Endothelial cell of umbilical vein (primary cell): ENCODE measurements around the gene PRDM11. TPM values are rescaled to one million over a fixed set of nuclear protein-coding genes. Genes with fewer than 3 reads are reported as not detected.

Source experiments
- BruUV-seq: library from RNA; stranded (reverse); fragments of 400-500 nt; replicated peaks from 2 replicates; lab custom pipeline; 2021; lab: Mats Ljungman, UMichigan
- CTCF ChIA-PET: fragments of 300-600, 350-600 bp; sonication (Branson Sonifier 250); formaldehyde crosslinking; loops from one replicate; lab custom pipeline; 2021; ENCODE audit warnings: antibody characterized with exemption, inconsistent platforms; lab: Charles Lee
- POLR2A ChIA-PET: fragments of 300-600, 350-600 bp; sonication (Branson Sonifier 250); formaldehyde crosslinking; loops from one replicate; lab custom pipeline; 2021; ENCODE audit warnings: antibody characterized with exemption, inconsistent platforms; lab: Charles Lee
- DNase-seq: peaks from one replicate; pipeline ENCODE4 v3.0.0-alpha.2; 2011; ENCODE audit warnings: low read depth, low spot score
- FAIRE-seq: peaks from 2 replicates; lab custom pipeline; 2011; peaks lifted over from hg19 to GRCh38; lab: Jason Lieb, UNC
- H2AFZ ChIP-seq: 2 replicates; pipeline ENCODE4 v1.6.0; 2012; ENCODE audit warnings: low read depth, low read length, control low read depth, inconsistent platforms
- H3K27ac ChIP-seq: 2 replicates; pipeline ENCODE4 v1.5.1; 2011; ENCODE audit warnings: low read depth, mild to moderate bottlenecking, control low read depth, low read length, moderate library complexity; ENCODE audit not compliant: insufficient read depth
- H3K27me3 ChIP-seq, 2 experiments: 2 replicates each; pipeline versions ENCODE4 v1.6.0 to v1.6.1; 2011; ENCODE audit warnings: low read length in 2 of 2, mixed read lengths in 1 of 2; ENCODE audit not compliant: control insufficient read depth in 2 of 2, insufficient read depth in 2 of 2
- H3K36me3 ChIP-seq, 2 experiments: 2 replicates in 1 of 2; 3 replicates in 1 of 2; pipeline ENCODE4 v1.5.1; 2011; ENCODE audit warnings: low read length in 2 of 2, mild to moderate bottlenecking in 1 of 2, moderate library complexity in 1 of 2; ENCODE audit not compliant: control insufficient read depth in 2 of 2, insufficient read depth in 2 of 2; ENCODE audit errors: extremely low read depth in 1 of 2
- H3K4me1 ChIP-seq: 3 replicates; pipeline ENCODE4 v1.5.1; 2011; ENCODE audit warnings: mild to moderate bottlenecking, low read length; ENCODE audit not compliant: control insufficient read depth, insufficient read depth; ENCODE audit errors: extremely low read depth
- H3K4me2 ChIP-seq: 2 replicates; pipeline ENCODE4 v1.6.1; 2011; ENCODE audit warnings: low read length, control low read depth, mixed read lengths; ENCODE audit not compliant: insufficient read depth
- H3K4me3 ChIP-seq, 3 experiments: fragments of 200-600 bp in 1 of 3; sonication (generic), shearing (Covaris generic) in 1 of 3; replicated peaks in 1 of 3; 2 replicates each; pipeline ENCODE4 v1.5.1; 2011 to 2016; ENCODE audit warnings: control low read depth in 3 of 3, low read length in 3 of 3, mild to moderate bottlenecking in 2 of 3, inconsistent platforms in 1 of 3, low read depth in 1 of 3, moderate library complexity in 1 of 3; ENCODE audit not compliant: insufficient read depth in 1 of 3
- H3K79me2 ChIP-seq: 2 replicates; pipeline ENCODE4 v1.6.0; 2012; ENCODE audit warnings: low read length, inconsistent platforms; ENCODE audit not compliant: control insufficient read depth, insufficient read depth
- H3K9ac ChIP-seq: replicated peaks from 2 replicates; pipeline ENCODE3; 2011; ENCODE audit warnings: low read length, control low read depth; ENCODE audit not compliant: insufficient read depth; ENCODE audit errors: extremely low read depth
- H3K9me1 ChIP-seq: replicated peaks from 3 replicates; pipeline ENCODE4 v1.6.0; 2011; ENCODE audit warnings: mild to moderate bottlenecking, low read length; ENCODE audit not compliant: control insufficient read depth, insufficient read depth; ENCODE audit errors: extremely low read depth
- H3K9me3 ChIP-seq: replicated peaks from 2 replicates; pipeline ENCODE4 v1.5.1; 2012; ENCODE audit warnings: low read length, inconsistent platforms; ENCODE audit not compliant: control insufficient read depth, insufficient read depth
- H4K20me1 ChIP-seq: replicated peaks from 2 replicates; pipeline ENCODE3; 2011; ENCODE audit warnings: mild to moderate bottlenecking, low read length; ENCODE audit not compliant: control insufficient read depth, insufficient read depth; ENCODE audit errors: extremely low read depth
- FOS ChIP-seq: IDR thresholded peaks from 2 replicates; pipeline ENCODE4 v1.6.1; 2011; ENCODE audit warnings: mild to moderate bottlenecking, low read length, moderate library complexity, borderline replicate concordance; ENCODE audit not compliant: insufficient read depth
- GATA2 ChIP-seq: IDR thresholded peaks from 2 replicates; pipeline ENCODE4 v1.7.0; 2011; ENCODE audit warnings: low read depth, mild to moderate bottlenecking, moderate library complexity, mixed read lengths, low read length; ENCODE audit not compliant: insufficient read length, insufficient read depth
- POLR2AphosphoS5 ChIP-seq: IDR thresholded peaks from 2 replicates; pipeline ENCODE4 v1.6.1; 2012; ENCODE audit warnings: low read depth, mild to moderate bottlenecking, control low read depth, low read length, moderate library complexity; ENCODE audit not compliant: insufficient read depth
- dilution Hi-C: fragments of 300-500 bp; cut with MboI; formaldehyde crosslinking; loops from one replicate; pipeline ENCODE4 v1.15.0; 2019; ENCODE audit warnings: low sequenced_read_pairs; ENCODE audit not compliant: extremely low pct_ligation_motif_present
- intact Hi-C: fragments of 100-400 bp; cut with micrococcal nuclease; formaldehyde crosslinking; loops from one replicate; pipeline ENCODE4 v1.10.0; 2022
- polyA plus RNA-seq, 4 experiments: library from polyadenylated mRNA; depleted of rRNA in 3 of 4; stranded (reverse) in 3 of 4; unstranded in 1 of 4; fragments of >200 nt; gene quantifications; 2 replicates each; pipeline versions ENCODE4 v1.2.1 to v1.2.3, GENCODE V29; 2011 to 2012; ENCODE audit warnings: missing spikeins in 1 of 4
- total RNA-seq: library from RNA; stranded (reverse); gene quantifications from 2 replicates; pipeline ENCODE4 v1.2.3, GENCODE V29; 2021
- TF ChIP-seq, protein P1 (sequence below), 2 donors: IDR thresholded peaks; 1 replicate in 1 of 2; 2 replicates in 1 of 2; pipeline ENCODE4 v1.5.1; 2011; ENCODE audit warnings: low read length in 2 of 2, mild to moderate bottlenecking in 2 of 2, moderate library complexity in 2 of 2, control low read depth in 1 of 2, inconsistent platforms in 1 of 2, low read depth in 1 of 2; ENCODE audit not compliant: insufficient read depth in 1 of 2; ENCODE audit errors: extremely low read depth in 1 of 2

Gene PRDM11
- total and polyA plus RNA-seq, 2 donors (not counting 3 experiments of a cell fraction or from before 2014, with no cell fraction given), result 6.9 to 14.1 TPM

DNA sequence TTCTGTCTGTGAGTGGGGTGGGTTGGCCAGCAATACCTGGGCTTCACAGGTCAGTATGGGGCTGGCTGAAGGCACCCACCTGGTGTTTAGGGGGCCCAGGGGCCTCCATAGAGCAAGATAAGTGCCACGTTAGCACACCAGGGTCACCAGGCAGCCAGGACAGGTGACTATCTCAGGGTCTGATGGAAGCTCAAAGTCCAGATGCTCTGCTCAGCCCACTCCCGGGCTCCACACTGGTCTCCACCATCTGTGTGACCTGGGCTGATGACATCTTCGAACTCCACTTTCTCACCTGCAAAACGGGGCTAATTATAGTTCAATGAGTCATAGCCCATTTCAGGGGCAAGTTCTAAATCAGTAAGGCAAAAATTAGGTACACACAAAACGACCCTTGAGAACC is 39.4 kb upstream of the PRDM11 start:
- Histone ChIP-seq H3K9me1 (no peaks in the 10 kb centered on the region), H3K9me3 (no peaks in the 10 kb centered on the region), H2AFZ (no peak overlapping the region), H3K36me3 (no peaks in the 10 kb centered on the region), H3K9ac (no peak overlapping the region), H3K4me1 (peaks cover 7% of the 10 kb centered on the region), H3K4me2 (no peak overlapping the region), H3K4me3 (no peak overlapping the region), H3K79me2 (no peaks in the 10 kb centered on the region), H3K27ac (no peak overlapping the region), H4K20me1 (no peaks in the 10 kb centered on the region), H3K27me3 (peaks cover 0 to 3% of the 10 kb centered on the region in 2 experiments)
- dilution Hi-C loops (no loop called here), intact Hi-C loops (no loop called here)
- BruUV-seq, result no TSS peak
- TF ChIP-seq FOS, result no peak
- TF ChIP-seq GATA2, result no peak
- no peak for TF ChIP-seq POLR2AphosphoS5
- TF ChIP-seq, protein P1, sequence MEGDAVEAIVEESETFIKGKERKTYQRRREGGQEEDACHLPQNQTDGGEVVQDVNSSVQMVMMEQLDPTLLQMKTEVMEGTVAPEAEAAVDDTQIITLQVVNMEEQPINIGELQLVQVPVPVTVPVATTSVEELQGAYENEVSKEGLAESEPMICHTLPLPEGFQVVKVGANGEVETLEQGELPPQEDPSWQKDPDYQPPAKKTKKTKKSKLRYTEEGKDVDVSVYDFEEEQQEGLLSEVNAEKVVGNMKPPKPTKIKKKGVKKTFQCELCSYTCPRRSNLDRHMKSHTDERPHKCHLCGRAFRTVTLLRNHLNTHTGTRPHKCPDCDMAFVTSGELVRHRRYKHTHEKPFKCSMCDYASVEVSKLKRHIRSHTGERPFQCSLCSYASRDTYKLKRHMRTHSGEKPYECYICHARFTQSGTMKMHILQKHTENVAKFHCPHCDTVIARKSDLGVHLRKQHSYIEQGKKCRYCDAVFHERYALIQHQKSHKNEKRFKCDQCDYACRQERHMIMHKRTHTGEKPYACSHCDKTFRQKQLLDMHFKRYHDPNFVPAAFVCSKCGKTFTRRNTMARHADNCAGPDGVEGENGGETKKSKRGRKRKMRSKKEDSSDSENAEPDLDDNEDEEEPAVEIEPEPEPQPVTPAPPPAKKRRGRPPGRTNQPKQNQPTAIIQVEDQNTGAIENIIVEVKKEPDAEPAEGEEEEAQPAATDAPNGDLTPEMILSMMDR (IDR thresholded peaks at IDR 0.05; ENCODE audit: extremely low read depth in 1 of 2, insufficient read depth in 1 of 2, low read depth in 1 of 2, low read length in 2 of 2), result no peak
- FAIRE-seq (no peak), DNase-seq (no peak)
- ChIA-PET POLR2A (no interaction called here), CTCF (interaction anchor here (2.0 to 22.0 kb wide), 3 partner anchors 170 to 226 kb away, joined by 7 to 1618 read pairs (median 14); no protein-coding TSS in a partner anchor)
